H9 (cell line): ENCODE results near the gene LASP1NB.

ENCODE experiments used
- DNase-seq: peaks from one replicate; pipeline ENCODE4 v3.0.0-alpha.2; 2017
- H2AFZ ChIP-seq: one replicate; pipeline ENCODE4 v1.6.1; 2013; ENCODE audit warnings: mild to moderate bottlenecking, low read length, control low read depth, moderate library complexity
- H2AK5ac ChIP-seq: 2 replicates; pipeline ENCODE4 v1.6.1; 2013; ENCODE audit warnings: low read length, control low read depth, mixed read lengths; ENCODE audit not compliant: insufficient read length
- H2BK120ac ChIP-seq: one replicate; pipeline ENCODE4 v1.6.1; 2013; ENCODE audit warnings: low read depth, mild to moderate bottlenecking, low read length, control low read depth, inconsistent platforms; ENCODE audit not compliant: poor library complexity, severe bottlenecking
- H2BK12ac ChIP-seq: 2 replicates; pipeline ENCODE4 v1.6.1; 2013; ENCODE audit warnings: low read length, control low read depth, mixed read lengths, low read depth; ENCODE audit not compliant: insufficient read length
- H2BK15ac ChIP-seq: 2 replicates; pipeline ENCODE4 v1.6.1; 2013; ENCODE audit warnings: low read depth, low read length, control low read depth
- H2BK20ac ChIP-seq: one replicate; pipeline ENCODE4 v1.6.1; 2013; ENCODE audit warnings: low read depth, mild to moderate bottlenecking, low read length, control low read depth, inconsistent platforms; ENCODE audit not compliant: poor library complexity, severe bottlenecking
- H2BK5ac ChIP-seq: 2 replicates; pipeline ENCODE4 v1.6.1; 2013; ENCODE audit warnings: low read length, control low read depth, mixed read lengths; ENCODE audit not compliant: insufficient read length
- H3K14ac ChIP-seq: 2 replicates; pipeline ENCODE4 v1.6.1; 2013; ENCODE audit warnings: low read length, control low read depth; ENCODE audit not compliant: insufficient read depth
- H3K18ac ChIP-seq: 2 replicates; pipeline ENCODE4 v1.6.1; 2013; ENCODE audit warnings: low read depth, mild to moderate bottlenecking, mixed read lengths, low read length, control low read depth; ENCODE audit not compliant: insufficient read length
- H3K23ac ChIP-seq: 2 replicates; pipeline ENCODE4 v1.6.1; 2013; ENCODE audit warnings: low read length, control low read depth, mixed read lengths, low read depth; ENCODE audit not compliant: insufficient read length
- H3K23me2 ChIP-seq: 2 replicates; pipeline ENCODE4 v1.6.1; 2013; ENCODE audit warnings: low read depth, mild to moderate bottlenecking, mixed read lengths, low read length, control low read depth; ENCODE audit not compliant: insufficient read length, poor library complexity, severe bottlenecking
- H3K27ac ChIP-seq: 2 replicates; pipeline ENCODE4 v1.5.1; 2013; ENCODE audit warnings: low read length, control low read depth, mixed read lengths, low read depth; ENCODE audit not compliant: insufficient read length
- H3K27me3 ChIP-seq: 2 replicates; pipeline ENCODE4 v1.6.1; 2013; ENCODE audit warnings: low read length, control low read depth, inconsistent platforms; ENCODE audit not compliant: insufficient read depth
- H3K4ac ChIP-seq: 2 replicates; pipeline ENCODE4 v1.6.1; 2013; ENCODE audit warnings: low read depth, mild to moderate bottlenecking, control low read depth, inconsistent platforms, low read length, moderate library complexity
- H3K4me1 ChIP-seq: 2 replicates; pipeline ENCODE4 v1.6.1; 2013; ENCODE audit warnings: low read length, control low read depth, inconsistent platforms; ENCODE audit not compliant: insufficient read depth
- H3K4me2 ChIP-seq: 2 replicates; pipeline ENCODE4 v1.6.1; 2013; ENCODE audit warnings: low read length, control low read depth, mixed read lengths; ENCODE audit not compliant: insufficient read length, insufficient read depth
- H3K56ac ChIP-seq: 2 replicates; pipeline ENCODE4 v1.6.1; 2013; ENCODE audit warnings: low read depth, mild to moderate bottlenecking, mixed read lengths, low read length, control low read depth; ENCODE audit not compliant: insufficient read length
- H3K79me1 ChIP-seq: 2 replicates; pipeline ENCODE4 v1.6.1; 2013; ENCODE audit warnings: low read depth, mild to moderate bottlenecking, moderate library complexity, low read length, control low read depth, inconsistent platforms; ENCODE audit not compliant: insufficient read depth, poor library complexity, severe bottlenecking
- H3K79me2 ChIP-seq: 2 replicates; pipeline ENCODE4 v1.6.1; 2013; ENCODE audit warnings: low read length, control low read depth, inconsistent platforms; ENCODE audit not compliant: insufficient read depth
- H3K9ac ChIP-seq: 2 replicates; pipeline ENCODE4 v1.6.1; 2013; ENCODE audit warnings: low read length, control low read depth, mixed read lengths; ENCODE audit not compliant: insufficient read length; ENCODE audit errors: extremely low read depth
- H3K9me3 ChIP-seq: one replicate; pipeline ENCODE4 v1.6.1; 2013; ENCODE audit warnings: low read depth, low read length, inconsistent platforms; ENCODE audit not compliant: control insufficient read depth
- H3T11ph ChIP-seq: one replicate; pipeline ENCODE4 v1.6.1; 2013; ENCODE audit warnings: mild to moderate bottlenecking, low read length, control low read depth, inconsistent platforms
- H4K20me1 ChIP-seq: one replicate; pipeline ENCODE4 v1.6.1; 2013; ENCODE audit not compliant: control insufficient read depth, insufficient read length, insufficient read depth
- H4K5ac ChIP-seq: 2 replicates; pipeline ENCODE4 v1.6.1; 2013; ENCODE audit warnings: low read depth, mild to moderate bottlenecking, mixed read lengths, low read length, control low read depth; ENCODE audit not compliant: insufficient read length
- H4K8ac ChIP-seq: replicated peaks from 2 replicates; pipeline ENCODE4 v1.6.1; 2013; ENCODE audit warnings: low read length, control low read depth, mixed read lengths, low read depth; ENCODE audit not compliant: insufficient read length
- H4K91ac ChIP-seq: 2 replicates; pipeline ENCODE4 v1.6.1; 2013; ENCODE audit warnings: low read depth, mild to moderate bottlenecking, moderate library complexity, mixed read lengths, low read length, control low read depth; ENCODE audit not compliant: insufficient read length
- H3K27ac Mint-ChIP-seq, 3 experiments: 2 replicates in 2 of 3; 3 replicates in 1 of 3; pipeline ENCODE4 v1.8.0; 2020 to 2021; ENCODE audit warnings: mixed read lengths in 3 of 3, mild to moderate bottlenecking in 1 of 3, moderate library complexity in 1 of 3
- H3K27me3 Mint-ChIP-seq: 2 replicates; pipeline ENCODE4 v1.8.0; 2021; ENCODE audit warnings: low read depth, mild to moderate bottlenecking, moderate library complexity, mixed read lengths
- H3K36me3 Mint-ChIP-seq, 3 experiments: 2 replicates in 2 of 3; 3 replicates in 1 of 3; pipeline ENCODE4 v1.8.0; 2020 to 2021; ENCODE audit warnings: low read depth in 3 of 3, mixed read lengths in 3 of 3; ENCODE audit not compliant: insufficient read depth in 1 of 3
- H3K4me1 Mint-ChIP-seq, 2 experiments: 2 replicates each; pipeline ENCODE4 v1.8.0; 2020; ENCODE audit warnings: mixed read lengths in 2 of 2
- H3K4me3 Mint-ChIP-seq, 2 experiments: 2 replicates in 1 of 2; 3 replicates in 1 of 2; pipeline ENCODE4 v1.8.0; 2020 to 2021; ENCODE audit warnings: mild to moderate bottlenecking in 2 of 2, mixed read lengths in 2 of 2, moderate library complexity in 1 of 2
- H3K9me3 Mint-ChIP-seq, 2 experiments: 2 replicates in 1 of 2; 3 replicates in 1 of 2; pipeline ENCODE4 v1.8.0; 2020; ENCODE audit warnings: mild to moderate bottlenecking in 2 of 2, mixed read lengths in 2 of 2, moderate library complexity in 1 of 2
- WGBS: extraction: QIAGEN DNeasy Blood & Tissue Kit; methylation state at CpG from one replicate; pipeline ENCODE4 v1.1.7; 2013; ENCODE audit warnings: missing lambda C conversion rate, low lambda C conversion rate, mixed read lengths; ENCODE audit not compliant: insufficient read length; ENCODE audit errors: extremely low coverage; 5-methylcytosine and 5-hydroxymethylcytosine counted together
- TF ChIP-seq, protein P1 (sequence below): fragments of 200-600 bp; sonication (generic); conservative IDR thresholded peaks from 3 replicates; pipeline ENCODE4 v1.8.0; 2021; ENCODE audit warnings: antibody characterized with exemption, mild to moderate bottlenecking

LASP1NB gene

DNA sequence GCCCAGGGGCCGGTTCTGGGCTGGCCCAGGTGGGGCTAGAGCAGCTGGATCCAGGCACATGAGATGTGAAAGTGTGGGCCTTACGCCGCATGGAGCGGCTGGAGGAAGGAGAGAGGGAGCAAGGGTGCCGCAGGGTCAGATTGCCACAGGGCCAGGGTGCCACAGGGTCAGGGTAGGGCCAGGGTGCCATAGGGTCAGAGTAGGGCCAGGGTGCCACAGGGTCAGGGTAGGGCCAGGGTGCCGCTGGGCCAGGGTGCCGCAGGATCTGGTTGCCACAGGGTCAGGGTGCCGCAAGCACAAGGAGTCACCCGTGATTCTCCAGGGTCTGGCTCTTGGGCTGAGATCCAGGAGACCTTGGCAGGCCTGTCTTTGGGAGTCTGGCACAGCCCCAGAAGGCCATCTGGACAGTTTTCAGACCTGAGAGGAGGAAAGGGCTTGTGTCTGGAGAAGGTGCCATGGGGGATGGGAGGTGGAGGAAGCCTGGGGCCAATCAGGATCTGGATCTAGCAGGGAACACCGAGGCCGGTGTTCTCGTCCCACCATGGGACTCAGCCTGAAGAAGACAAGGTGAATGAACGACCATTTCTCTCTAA is 13.1 kb upstream of the LASP1NB start:
- H3K4me3 Mint-ChIP-seq: no peak overlapping the region
- no peak overlapping the region for H3K4ac ChIP-seq
- peaks cover 9 to 14% of the 10 kb centered on the region in 2 experiments for H3K4me1 Mint-ChIP-seq
- H3K9ac ChIP-seq: no peak overlapping the region
- no peak overlapping the region for H3K18ac ChIP-seq
- H3K36me3 Mint-ChIP-seq: peaks cover 11 to 31% (median 28%) of the 10 kb centered on the region in 3 experiments
- H3K27me3 Mint-ChIP-seq: no peaks in the 10 kb centered on the region; the same call in 1 of the 2 replicates
- H3K14ac ChIP-seq: no peak overlapping the region; the same call in 1 of the 2 replicates
- WGBS: no CpG with 5 or more reads among the region's 13 CpGs
- no peak overlapping the region for H2BK120ac ChIP-seq
- no peak overlapping the region for H4K8ac ChIP-seq
- no peaks in the 10 kb centered on the region for H3K23me2 ChIP-seq
- H3K4me2 ChIP-seq: no peak overlapping the region
- no peak overlapping the region for H2BK20ac ChIP-seq
- no peak overlapping the region for H2BK5ac ChIP-seq
- H3K27ac ChIP-seq: no peak overlapping the region
- H2AFZ ChIP-seq: no peak overlapping the region
- H2BK15ac ChIP-seq: no peak overlapping the region
- no peak overlapping the region for H3K56ac ChIP-seq
- no peak overlapping the region for H3K23ac ChIP-seq
- TF ChIP-seq, protein P1, sequence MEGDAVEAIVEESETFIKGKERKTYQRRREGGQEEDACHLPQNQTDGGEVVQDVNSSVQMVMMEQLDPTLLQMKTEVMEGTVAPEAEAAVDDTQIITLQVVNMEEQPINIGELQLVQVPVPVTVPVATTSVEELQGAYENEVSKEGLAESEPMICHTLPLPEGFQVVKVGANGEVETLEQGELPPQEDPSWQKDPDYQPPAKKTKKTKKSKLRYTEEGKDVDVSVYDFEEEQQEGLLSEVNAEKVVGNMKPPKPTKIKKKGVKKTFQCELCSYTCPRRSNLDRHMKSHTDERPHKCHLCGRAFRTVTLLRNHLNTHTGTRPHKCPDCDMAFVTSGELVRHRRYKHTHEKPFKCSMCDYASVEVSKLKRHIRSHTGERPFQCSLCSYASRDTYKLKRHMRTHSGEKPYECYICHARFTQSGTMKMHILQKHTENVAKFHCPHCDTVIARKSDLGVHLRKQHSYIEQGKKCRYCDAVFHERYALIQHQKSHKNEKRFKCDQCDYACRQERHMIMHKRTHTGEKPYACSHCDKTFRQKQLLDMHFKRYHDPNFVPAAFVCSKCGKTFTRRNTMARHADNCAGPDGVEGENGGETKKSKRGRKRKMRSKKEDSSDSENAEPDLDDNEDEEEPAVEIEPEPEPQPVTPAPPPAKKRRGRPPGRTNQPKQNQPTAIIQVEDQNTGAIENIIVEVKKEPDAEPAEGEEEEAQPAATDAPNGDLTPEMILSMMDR: no peak
- H3K79me1 ChIP-seq: no peaks in the 10 kb centered on the region
- H3K4me1 ChIP-seq: no peaks in the 10 kb centered on the region
- no peaks in the 10 kb centered on the region for H3K27me3 ChIP-seq
- no peaks in the 10 kb centered on the region for H3K9me3 ChIP-seq
- H3K9me3 Mint-ChIP-seq: no peaks in the 10 kb centered on the region
- DNase-seq: peak; percentile 27
- H4K20me1 ChIP-seq: no peaks in the 10 kb centered on the region
- H3T11ph ChIP-seq: no peak overlapping the region
- H3K79me2 ChIP-seq: no peaks in the 10 kb centered on the region
- no peak overlapping the region for H2AK5ac ChIP-seq
- H2BK12ac ChIP-seq: no peak overlapping the region
- H4K91ac ChIP-seq: no peak overlapping the region
- peak overlapping the region in 1 of 3 experiments; percentile 84; a peak in 4 of 7 replicates for H3K27ac Mint-ChIP-seq
- H4K5ac ChIP-seq: no peak overlapping the region
